ENCODE results near the gene LMNB1.

The LMNB1 gene

DNA sequence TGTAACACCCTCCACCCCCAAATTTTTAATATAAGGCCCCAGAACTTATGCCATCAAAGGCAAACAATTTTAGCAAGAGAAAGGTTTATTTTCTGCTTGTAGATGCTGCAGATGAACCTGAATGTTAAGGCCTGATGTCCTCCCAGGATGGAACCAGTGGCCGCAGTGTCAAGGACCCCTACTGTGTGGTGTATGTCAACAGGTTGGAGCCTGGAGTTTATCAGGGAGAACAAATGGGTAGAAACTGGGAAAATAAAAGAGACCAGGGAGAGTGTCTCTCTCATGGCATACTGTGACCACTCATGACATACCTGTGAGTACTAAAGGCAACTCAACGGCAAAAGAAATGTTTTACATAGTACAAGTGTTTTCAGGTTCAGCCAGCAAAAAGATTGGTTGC is 34.5 kb upstream of the LMNB1 start:
- Histone ChIP-seq H3K27ac (no peak overlapping the region), H3K27me3 (no peaks in the 10 kb centered on the region), H3K36me3 (no peaks in the 10 kb centered on the region), H3K4me3 (no peak overlapping the region), H3K9me3 (no peaks in the 10 kb centered on the region), H3K4me1 (no peaks in the 10 kb centered on the region)
- DNase-seq, result no peak
- TF ChIP-seq, protein P1, sequence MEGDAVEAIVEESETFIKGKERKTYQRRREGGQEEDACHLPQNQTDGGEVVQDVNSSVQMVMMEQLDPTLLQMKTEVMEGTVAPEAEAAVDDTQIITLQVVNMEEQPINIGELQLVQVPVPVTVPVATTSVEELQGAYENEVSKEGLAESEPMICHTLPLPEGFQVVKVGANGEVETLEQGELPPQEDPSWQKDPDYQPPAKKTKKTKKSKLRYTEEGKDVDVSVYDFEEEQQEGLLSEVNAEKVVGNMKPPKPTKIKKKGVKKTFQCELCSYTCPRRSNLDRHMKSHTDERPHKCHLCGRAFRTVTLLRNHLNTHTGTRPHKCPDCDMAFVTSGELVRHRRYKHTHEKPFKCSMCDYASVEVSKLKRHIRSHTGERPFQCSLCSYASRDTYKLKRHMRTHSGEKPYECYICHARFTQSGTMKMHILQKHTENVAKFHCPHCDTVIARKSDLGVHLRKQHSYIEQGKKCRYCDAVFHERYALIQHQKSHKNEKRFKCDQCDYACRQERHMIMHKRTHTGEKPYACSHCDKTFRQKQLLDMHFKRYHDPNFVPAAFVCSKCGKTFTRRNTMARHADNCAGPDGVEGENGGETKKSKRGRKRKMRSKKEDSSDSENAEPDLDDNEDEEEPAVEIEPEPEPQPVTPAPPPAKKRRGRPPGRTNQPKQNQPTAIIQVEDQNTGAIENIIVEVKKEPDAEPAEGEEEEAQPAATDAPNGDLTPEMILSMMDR (IDR thresholded peaks at IDR 0.05), result no peak
- intact Hi-C loops (cut with DNase I; ENCODE audit: low total_unique reads), result no loop called here

GRCh38 chr5:126744836-126745235 is 32.1 kb upstream of the LMNB1 start:
- Histone ChIP-seq H3K27me3 (no peaks in the 10 kb centered on the region), H3K9me3 (no peaks in the 10 kb centered on the region), H3K27ac (no peak overlapping the region), H3K36me3 (no peaks in the 10 kb centered on the region), H3K4me1 (no peaks in the 10 kb centered on the region), H3K4me3 (no peak overlapping the region)
- no peak for DNase-seq
- intact Hi-C loops (cut with DNase I; ENCODE audit: low total_unique reads), result no loop called here
- TF ChIP-seq, protein P1 (IDR thresholded peaks at IDR 0.05), result no peak

DNA sequence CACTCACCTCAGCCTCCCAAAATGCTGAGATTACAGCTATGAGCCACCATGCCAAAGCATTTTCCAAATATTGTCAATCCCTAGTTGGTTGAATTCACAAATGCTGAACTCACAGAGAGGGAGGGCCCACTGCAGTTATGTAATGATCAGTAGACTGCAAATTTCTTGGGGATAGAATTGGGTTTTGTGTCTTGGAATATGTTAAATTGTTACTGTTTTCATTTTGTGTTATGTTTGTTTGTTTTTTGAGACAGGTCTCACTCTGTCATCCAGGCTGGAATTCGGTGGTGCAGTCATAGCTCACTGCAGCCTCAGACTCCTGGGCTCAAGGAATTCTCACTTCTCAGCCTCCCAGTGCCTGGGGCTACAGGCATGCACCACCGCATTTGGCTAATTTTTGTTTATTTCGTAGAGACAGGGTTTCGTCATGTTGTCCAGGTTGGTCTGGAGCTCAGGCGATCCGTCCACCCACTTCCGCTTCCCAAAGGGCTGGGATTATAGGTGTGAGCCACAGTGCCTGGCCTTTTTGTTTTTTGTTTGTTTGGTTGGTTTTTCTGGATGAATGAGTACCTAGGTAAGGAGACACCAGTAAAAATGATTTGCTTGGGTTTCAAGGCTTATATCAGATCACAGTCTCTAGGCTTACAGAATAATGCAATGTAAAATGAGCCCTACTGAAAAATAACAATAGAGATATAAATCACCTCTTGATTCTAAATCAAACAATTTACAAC is 31.5 kb upstream of the LMNB1 start:
- intact Hi-C loops (cut with DNase I; ENCODE audit: low total_unique reads), result no loop called here
- Histone ChIP-seq H3K27ac (no peak overlapping the region), H3K4me3 (no peak overlapping the region), H3K9me3 (no peaks in the 10 kb centered on the region), H3K4me1 (no peaks in the 10 kb centered on the region), H3K27me3 (no peaks in the 10 kb centered on the region), H3K36me3 (no peaks in the 10 kb centered on the region)
- TF ChIP-seq, protein P1 (IDR thresholded peaks at IDR 0.05), result no peak
- no peak for DNase-seq

DNA sequence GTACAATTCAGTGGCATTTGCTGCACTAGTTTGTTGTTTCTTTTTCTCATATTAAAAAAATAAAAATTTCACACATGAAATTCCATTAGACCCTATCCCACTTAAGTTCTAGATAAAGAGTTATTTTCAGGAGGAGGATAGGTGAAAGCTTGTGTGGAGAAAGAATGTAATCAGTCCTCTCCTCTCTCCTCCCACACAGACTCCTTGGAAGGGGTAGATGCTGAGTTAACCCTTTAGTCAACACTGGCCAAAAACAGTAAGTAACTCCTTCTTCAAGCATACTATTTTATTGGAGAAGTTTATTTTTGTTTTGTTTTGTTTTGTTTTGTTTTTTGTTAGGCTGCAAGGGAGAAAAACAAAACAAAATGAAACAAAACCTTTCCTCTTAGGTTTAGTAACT is 30.6 kb upstream of the LMNB1 start:
- no peaks in the 10 kb centered on the region for H3K27me3 ChIP-seq

DNA sequence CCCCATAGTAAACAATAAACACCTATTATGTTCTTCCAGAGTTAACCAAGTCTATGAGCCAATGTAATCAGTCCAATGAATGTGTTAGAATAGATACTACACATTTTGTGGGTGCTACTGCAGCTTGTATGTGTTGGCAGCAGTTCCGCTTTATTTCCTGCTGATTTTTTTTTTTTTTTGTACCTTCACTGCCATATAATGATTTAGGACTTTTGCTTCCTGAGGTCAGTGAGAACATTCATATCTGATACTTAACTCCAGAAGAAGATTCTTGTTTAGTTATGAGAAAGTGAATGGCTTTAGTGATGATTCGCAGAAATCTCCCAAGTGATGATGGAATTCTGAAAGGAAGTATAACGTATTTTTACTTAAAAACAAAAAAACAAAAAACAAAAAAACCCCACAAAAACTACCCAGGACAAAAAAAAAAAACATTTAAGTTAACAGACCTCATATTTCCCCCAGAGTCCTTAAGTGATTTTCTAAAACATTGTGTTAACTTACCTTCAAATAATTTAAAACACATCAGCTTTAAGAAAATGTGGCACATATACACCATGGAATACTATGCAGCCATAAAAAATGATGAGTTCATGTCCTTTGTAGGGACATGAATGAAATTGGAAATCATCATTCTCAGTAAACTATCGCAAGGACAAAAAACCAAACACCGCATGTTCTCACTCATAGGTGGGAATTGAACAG is 24.7 kb upstream of the LMNB1 start:
- no peaks in the 10 kb centered on the region for H3K36me3 ChIP-seq
- H3K9me3 ChIP-seq, result no peaks in the 10 kb centered on the region
- H3K27ac ChIP-seq, result no peak overlapping the region
- no peak overlapping the region for H3K4me3 ChIP-seq
- intact Hi-C loops (cut with DNase I; ENCODE audit: low total_unique reads), result no loop called here
- TF ChIP-seq, protein P1 (IDR thresholded peaks at IDR 0.05), result no peak
- DNase-seq, result no peak
- no peaks in the 10 kb centered on the region for H3K4me1 ChIP-seq
- H3K27me3 ChIP-seq, result no peaks in the 10 kb centered on the region

More for the DNA sequence above, 30.6 kb upstream of the LMNB1 start:
- TF ChIP-seq, protein P1 (IDR thresholded peaks at IDR 0.05), result no peak
- intact Hi-C loops (cut with DNase I; ENCODE audit: low total_unique reads), result no loop called here
- Histone ChIP-seq H3K9me3 (no peaks in the 10 kb centered on the region), H3K36me3 (no peaks in the 10 kb centered on the region), H3K4me3 (no peak overlapping the region), H3K27ac (no peak overlapping the region), H3K4me1 (no peaks in the 10 kb centered on the region)
- DNase-seq, result no peak
